HS-5 (cell line): Measurements from ENCODE around the gene USP2.

Source experiments
- DNase-seq: peaks from one replicate; pipeline ENCODE4 v3.0.0-alpha.2; 2012; ENCODE audit warnings: low read depth

Gene USP2, protein sequence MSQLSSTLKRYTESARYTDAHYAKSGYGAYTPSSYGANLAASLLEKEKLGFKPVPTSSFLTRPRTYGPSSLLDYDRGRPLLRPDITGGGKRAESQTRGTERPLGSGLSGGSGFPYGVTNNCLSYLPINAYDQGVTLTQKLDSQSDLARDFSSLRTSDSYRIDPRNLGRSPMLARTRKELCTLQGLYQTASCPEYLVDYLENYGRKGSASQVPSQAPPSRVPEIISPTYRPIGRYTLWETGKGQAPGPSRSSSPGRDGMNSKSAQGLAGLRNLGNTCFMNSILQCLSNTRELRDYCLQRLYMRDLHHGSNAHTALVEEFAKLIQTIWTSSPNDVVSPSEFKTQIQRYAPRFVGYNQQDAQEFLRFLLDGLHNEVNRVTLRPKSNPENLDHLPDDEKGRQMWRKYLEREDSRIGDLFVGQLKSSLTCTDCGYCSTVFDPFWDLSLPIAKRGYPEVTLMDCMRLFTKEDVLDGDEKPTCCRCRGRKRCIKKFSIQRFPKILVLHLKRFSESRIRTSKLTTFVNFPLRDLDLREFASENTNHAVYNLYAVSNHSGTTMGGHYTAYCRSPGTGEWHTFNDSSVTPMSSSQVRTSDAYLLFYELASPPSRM

GRCh38 chr11:119381181-119381988 is at the start of gene USP2:
TSS of gene USP2 (minus strand) at chr11:119381690. CDS start at chr11:119373480, 8,210 bp downstream.
- peak; percentile 66 for DNase-seq

DNA sequence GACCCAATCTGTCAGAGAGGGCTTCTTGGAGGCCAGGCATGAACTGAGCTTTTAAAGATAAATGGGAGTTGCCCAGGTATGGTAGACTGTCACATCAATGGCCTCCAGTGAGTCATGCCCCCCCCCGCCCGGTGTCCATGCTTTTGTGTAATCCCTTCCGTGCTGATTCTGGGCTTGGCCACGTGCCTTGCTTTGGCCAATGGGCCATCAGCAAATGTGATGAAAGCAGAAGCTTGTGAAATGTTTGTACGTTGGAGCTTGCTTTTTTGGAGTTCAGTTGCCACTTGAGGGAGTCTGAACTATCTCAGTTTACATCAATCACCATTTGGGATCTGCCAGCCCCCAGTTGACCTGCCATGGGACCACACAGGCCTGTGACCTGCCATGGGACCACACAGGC is 45.8 kb upstream of the USP2 start:
- DNase-seq: no peak

DNA sequence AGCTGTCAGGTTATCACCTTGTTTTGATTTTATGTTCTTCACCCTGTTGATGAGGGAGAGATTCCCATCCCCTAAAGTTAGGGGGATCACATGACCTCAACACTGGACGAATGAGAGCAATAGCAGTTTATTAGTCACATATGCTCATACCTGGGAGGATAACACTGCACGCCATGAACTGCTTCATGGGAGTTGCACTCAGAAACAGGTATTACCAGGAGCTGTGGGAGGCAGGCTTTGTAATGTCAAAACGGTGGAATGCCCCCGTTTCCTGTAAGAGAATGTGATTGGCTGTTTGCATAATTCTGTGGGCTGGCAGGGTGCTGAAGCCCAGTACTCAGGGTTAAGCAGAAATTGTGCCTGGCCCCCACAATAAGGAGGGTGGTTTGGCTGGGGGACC is 44.7 kb upstream of the USP2 start:
- no peak for DNase-seq

DNA sequence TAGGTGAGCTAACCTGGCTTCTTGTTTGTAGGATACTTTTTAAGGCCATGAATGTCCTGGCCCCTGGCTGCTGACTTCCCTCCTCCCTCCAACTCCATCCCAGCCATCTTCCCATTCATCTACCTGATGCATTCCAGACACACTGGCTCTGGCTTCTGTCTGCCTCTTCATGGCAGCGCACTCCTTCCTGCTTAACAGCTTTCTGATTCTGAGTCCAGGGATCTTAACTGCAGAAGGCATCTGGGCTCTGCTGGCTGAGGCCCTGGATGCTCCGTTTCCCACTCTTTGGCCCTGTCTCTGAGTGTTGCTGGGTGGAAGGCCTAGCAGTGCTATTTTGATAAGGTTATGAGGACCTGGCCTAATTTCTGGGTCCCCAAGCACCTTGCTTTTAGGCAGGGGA is 43.3 kb upstream of the USP2 start:
- no peak for DNase-seq

DNA sequence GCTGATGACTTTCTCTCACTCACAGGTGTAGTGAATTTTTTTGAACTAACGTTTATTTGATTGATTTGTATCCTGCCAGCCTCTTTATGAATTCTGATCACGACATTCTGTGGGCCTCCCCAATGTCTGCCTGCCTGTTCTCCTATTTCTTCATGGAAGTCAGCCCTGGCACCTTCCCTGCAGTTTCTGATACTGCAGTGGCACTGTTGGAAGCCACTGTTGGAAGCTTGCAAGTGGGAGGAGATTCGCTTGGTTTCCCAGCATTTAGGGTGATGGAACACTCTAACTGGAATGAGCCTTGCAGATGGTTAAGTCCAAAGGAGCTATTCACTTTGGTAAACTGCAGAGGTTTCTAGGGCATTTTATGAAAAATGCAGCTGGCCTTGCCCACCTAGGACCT is 42.8 kb upstream of the USP2 start:
- no peak for DNase-seq

DNA sequence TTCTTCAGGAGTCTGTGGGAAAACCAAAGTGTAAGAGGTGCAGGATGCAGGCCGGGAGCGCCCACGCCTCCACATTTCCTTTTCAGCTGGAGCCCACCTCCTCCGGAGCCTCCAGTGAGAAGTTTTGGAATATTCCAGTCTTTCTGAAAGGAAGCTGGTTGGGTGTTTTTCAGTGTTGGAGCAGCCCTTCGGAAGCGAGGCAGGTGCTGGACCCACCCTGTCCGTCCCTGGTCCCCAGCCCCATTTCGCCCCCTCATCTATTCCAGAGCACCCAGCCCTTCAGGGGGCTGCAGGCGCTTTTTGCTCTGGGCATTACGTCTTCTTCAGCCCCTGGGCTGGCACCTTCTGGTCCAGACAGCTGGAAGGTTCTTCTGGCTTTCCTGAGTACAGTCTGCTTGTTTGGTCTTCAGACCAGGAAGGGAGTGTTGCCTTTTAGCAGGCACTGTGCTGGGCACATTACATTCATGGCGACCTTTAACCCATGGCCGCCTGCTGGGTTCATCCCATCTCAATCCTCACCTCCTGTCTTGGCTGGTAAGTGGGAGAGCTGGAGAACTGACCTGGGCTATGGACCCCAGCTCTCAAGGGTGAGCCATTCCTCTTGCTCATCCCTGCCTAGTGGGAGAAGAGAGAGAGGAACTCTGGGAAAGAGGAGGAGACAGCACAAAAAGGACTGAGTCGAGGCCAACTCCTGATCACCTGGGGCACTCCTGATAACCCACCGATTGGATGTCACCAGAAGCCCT is 42.2 kb upstream of the USP2 start:
- DNase-seq: no peak

GRCh38 chr11:119422809-119423508 is 41.5 kb upstream of the USP2 start, which contains the start of gene THY1:
TSS of gene THY1 (minus strand) at chr11:119423172. CDS start at chr11:119420905, 2,267 bp downstream.
- DNase-seq: no peak

DNA sequence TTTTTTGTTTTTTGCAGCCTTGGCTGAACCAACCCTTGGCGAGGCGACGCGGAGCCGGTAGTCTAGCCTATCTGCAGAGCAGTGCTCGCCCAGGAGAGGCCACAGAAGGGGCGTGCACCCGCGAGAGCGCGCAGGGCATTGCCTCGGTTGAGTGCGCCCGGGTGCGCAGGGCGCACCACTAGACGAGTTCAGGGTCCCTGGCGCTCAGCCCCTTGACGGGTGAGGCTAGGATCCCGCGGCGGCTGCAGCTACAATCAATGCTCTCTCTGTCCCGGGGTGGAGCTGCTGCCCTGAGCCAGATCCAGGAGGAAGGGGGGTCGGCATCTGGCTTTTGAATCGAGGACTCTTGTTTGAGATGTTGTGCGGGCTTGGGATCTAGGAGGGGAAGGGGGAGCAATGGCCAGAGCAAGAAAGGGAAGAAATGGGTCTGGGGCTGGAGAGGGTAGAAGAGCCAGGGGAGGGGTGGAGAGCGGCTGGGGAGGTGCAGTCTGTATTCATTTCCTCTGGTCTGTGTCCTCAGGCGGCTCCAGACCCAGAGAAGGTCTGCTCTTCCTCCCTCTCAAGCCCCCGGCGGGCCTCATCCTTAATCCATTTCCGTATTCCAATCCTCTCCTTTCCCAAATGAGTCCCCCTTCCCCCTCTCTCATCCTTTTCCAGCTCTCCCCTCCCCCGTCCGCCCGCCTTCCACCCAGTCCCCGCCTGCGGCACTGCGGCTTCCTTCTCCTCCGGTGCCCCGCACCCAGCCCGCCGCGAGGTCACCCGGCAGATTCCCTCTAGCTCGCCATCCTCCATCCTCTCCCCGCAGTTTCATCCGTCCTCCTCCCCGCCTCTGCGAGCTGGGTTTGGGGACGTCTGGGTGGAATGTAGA is 40.7 kb upstream of the USP2 start:
- DNase-seq: no peak

- no peak for DNase-seq
Observed at GRCh38 chr11:119421351-119421750, 39.9 kb upstream of the USP2 start.

GRCh38 chr11:119420631-119421030 is 39.1 kb upstream of the USP2 start:
- no peak for DNase-seq

- no peak for DNase-seq
Observed at GRCh38 chr11:119419834-119420492, 38.5 kb upstream of the USP2 start.

DNA sequence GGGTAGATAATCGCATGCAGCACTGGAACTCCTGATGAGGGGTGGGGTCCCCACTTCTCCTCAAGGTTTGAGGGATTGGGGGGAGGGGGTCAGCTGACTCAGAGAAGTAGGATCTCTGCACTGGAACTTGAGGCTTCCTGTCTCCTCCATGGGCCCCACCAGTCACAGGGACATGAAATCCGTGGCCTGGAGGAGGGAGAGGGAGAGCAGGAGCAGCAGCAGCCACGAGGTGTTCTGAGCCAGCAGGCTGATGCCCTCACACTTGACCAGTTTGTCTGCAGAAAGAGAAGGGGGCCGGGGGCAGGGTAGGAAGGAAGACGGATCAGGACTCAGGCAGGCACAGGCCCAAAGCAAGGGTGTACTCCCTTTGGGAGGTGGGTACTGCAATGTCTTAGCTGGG is 37.8 kb upstream of the USP2 start:
- DNase-seq: no peak

- no peak for DNase-seq
Observed at GRCh38 chr11:119418759-119419158, 37.3 kb upstream of the USP2 start.

- peak; percentile 88 for DNase-seq
Observed at GRCh38 chr11:119417726-119418540, 36.4 kb upstream of the USP2 start.

GRCh38 chr11:119416606-119417580 is 35.4 kb upstream of the USP2 start:
- peak; percentile 67 for DNase-seq

DNA sequence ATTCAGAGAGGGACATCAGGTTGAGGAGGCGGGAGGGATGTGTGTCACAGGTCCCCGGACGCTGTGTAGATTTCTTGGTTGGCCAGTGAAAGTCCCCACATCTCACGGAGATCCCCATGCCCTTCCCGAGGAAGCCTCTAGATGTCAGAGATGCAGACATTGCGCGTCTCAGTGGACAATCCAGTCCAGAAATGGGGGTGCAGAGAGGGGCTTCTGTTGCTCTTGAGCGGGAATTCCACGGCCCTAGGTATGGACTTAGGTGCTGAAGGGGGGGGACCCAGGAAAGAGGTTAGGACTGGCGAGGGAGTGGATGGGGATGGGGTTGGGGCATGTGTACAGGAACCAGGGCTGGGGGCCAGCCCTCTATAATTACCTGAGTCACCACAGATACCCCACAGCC is 34.5 kb upstream of the USP2 start:
- DNase-seq: no peak

- DNase-seq: no peak
Observed at GRCh38 chr11:119415517-119415916, 34.0 kb upstream of the USP2 start.

DNA sequence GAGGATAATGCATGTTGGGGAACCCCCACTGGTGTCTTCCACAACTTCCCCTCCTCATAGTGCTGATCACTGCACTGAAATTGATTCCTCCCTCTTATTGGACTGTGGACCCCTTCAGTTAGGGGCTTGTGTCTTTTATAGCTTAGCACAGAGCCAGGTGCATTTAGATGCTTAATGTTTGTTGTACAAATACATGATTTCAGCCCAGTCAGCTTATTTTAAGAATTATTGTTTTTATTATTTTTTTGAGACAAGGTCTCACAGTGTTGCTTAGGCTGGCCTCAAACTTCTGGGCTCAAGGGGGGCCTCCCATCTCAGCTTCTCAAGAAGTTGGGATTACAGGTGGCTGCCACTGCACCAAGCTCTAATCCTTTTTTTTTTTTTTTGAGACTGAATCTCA is 33.2 kb upstream of the USP2 start:
- DNase-seq: no peak
